Measurements from ENCODE around the gene VPS26A. TPM values are rescaled to one million over a fixed set of nuclear protein-coding genes. Genes with fewer than 3 reads are reported as not detected.
A peak's percentile ranks its signal among the peaks of the same experiment; 100 is the strongest.

Gene VPS26A
- total RNA-seq, 1 experiment from 2014 or later: 37.4 TPM

GRCh38 chr10:69086001-69086509 is 37.9 kb upstream of the VPS26A start:
- ATAC-seq (peak; percentile 79), DNase-seq (ENCODE audit: low spot score) (no peak)
- TF ChIP-seq RORB (CRISPR knock-in tag; IDR thresholded peaks at IDR 0.05) (no peak), MAX (CRISPR knock-in tag; IDR thresholded peaks at IDR 0.05) (0 out of 2 replicates have a peak, but pooled peaks have one; percentile 16), ZNF416 (CRISPR knock-in tag; IDR thresholded peaks at IDR 0.05) (no peak), ZNF671 (CRISPR knock-in tag; IDR thresholded peaks at IDR 0.05) (no peak), ZNF121 (CRISPR knock-in tag; IDR thresholded peaks at IDR 0.05) (no peak), ZNF138 (CRISPR knock-in tag; conservative IDR thresholded peaks at IDR 0.05) (no peak), ZSCAN18 (CRISPR knock-in tag; IDR thresholded peaks at IDR 0.05) (no peak)
- TF ChIP-seq, protein P1, sequence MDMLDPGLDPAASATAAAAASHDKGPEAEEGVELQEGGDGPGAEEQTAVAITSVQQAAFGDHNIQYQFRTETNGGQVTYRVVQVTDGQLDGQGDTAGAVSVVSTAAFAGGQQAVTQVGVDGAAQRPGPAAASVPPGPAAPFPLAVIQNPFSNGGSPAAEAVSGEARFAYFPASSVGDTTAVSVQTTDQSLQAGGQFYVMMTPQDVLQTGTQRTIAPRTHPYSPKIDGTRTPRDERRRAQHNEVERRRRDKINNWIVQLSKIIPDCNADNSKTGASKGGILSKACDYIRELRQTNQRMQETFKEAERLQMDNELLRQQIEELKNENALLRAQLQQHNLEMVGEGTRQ (CRISPR knock-in tag; IDR thresholded peaks at IDR 0.05): no peak
- TF ChIP-seq, protein P2, sequence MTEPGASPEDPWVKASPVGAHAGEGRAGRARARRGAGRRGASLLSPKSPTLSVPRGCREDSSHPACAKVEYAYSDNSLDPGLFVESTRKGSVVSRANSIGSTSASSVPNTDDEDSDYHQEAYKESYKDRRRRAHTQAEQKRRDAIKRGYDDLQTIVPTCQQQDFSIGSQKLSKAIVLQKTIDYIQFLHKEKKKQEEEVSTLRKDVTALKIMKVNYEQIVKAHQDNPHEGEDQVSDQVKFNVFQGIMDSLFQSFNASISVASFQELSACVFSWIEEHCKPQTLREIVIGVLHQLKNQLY (CRISPR knock-in tag; IDR thresholded peaks at IDR 0.05): no peak
- H3K27me3 Mint-ChIP-seq (ENCODE audit: low read depth): no peaks in the 10 kb centered on the region
- ChIA-PET CTCF (no interaction called here), POLR2A (no interaction called here)
- H3K36me3 Mint-ChIP-seq: no peaks in the 10 kb centered on the region
- no peak overlapping the region for H3K4me3 Mint-ChIP-seq
- peaks cover 18% of the 10 kb centered on the region for H3K4me1 Mint-ChIP-seq
- no peaks in the 10 kb centered on the region for H3K9me3 Mint-ChIP-seq
- H3K27ac Mint-ChIP-seq: peak overlapping the region; percentile 39; the same call in 1 of the 2 replicates

GRCh38 chr10:69087590-69088470 is 36.1 kb upstream of the VPS26A start, which contains the start of gene SRGN:
Gene SRGN (plus strand): TSS chr10:69088103. CDS start chr10:69088158, 55 bp downstream.
- ATAC-seq (no peak), DNase-seq (ENCODE audit: low spot score) (no peak)
- no peak within 1 kb of the TSS for H3K4me3 Mint-ChIP-seq
- H3K4me1 Mint-ChIP-seq: peaks cover 18% of the 10 kb centered on the region
- no peaks in the 10 kb centered on the region for H3K36me3 Mint-ChIP-seq
- H3K27me3 Mint-ChIP-seq (ENCODE audit: low read depth): no peaks in the 10 kb centered on the region
- CTCF ChIA-PET: interaction anchor here (1.3 kb wide), 1 partner anchor 83 kb away, joined by 4 read pairs; no protein-coding TSS in a partner anchor
- H3K9me3 Mint-ChIP-seq: no peaks in the 10 kb centered on the region
- no peak for TF ChIP-seq TEAD4 (CRISPR knock-in tag; IDR thresholded peaks at IDR 0.05)
- TF ChIP-seq, protein P3, sequence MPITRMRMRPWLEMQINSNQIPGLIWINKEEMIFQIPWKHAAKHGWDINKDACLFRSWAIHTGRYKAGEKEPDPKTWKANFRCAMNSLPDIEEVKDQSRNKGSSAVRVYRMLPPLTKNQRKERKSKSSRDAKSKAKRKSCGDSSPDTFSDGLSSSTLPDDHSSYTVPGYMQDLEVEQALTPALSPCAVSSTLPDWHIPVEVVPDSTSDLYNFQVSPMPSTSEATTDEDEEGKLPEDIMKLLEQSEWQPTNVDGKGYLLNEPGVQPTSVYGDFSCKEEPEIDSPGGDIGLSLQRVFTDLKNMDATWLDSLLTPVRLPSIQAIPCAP (CRISPR knock-in tag; IDR thresholded peaks at IDR 0.05): no peak
- H3K27ac Mint-ChIP-seq: no peak within 1 kb of the TSS
- POLR2A ChIA-PET: interaction anchor here (0.7 kb wide), 1 partner anchor 36 kb away, joined by 5 read pairs; no protein-coding TSS in a partner anchor

GRCh38 chr10:69088471-69088769 is 35.6 kb upstream of the VPS26A start:
- peaks cover 18% of the 10 kb centered on the region for H3K4me1 Mint-ChIP-seq
- DNase-seq (ENCODE audit: low spot score): no peak
- no peaks in the 10 kb centered on the region for H3K27me3 Mint-ChIP-seq (ENCODE audit: low read depth)
- no peaks in the 10 kb centered on the region for H3K9me3 Mint-ChIP-seq
- H3K27ac Mint-ChIP-seq: no peak overlapping the region
- no peak for TF ChIP-seq CTCF (IDR thresholded peaks at IDR 0.05)
- TF ChIP-seq, protein P2 (CRISPR knock-in tag; IDR thresholded peaks at IDR 0.05): no peak
- TF ChIP-seq PREB (CRISPR knock-in tag; IDR thresholded peaks at IDR 0.05; ENCODE audit: borderline replicate concordance): no peak
- TF ChIP-seq NFE2L1 (CRISPR knock-in tag; IDR thresholded peaks at IDR 0.05): no peak
- TF ChIP-seq, protein P4, sequence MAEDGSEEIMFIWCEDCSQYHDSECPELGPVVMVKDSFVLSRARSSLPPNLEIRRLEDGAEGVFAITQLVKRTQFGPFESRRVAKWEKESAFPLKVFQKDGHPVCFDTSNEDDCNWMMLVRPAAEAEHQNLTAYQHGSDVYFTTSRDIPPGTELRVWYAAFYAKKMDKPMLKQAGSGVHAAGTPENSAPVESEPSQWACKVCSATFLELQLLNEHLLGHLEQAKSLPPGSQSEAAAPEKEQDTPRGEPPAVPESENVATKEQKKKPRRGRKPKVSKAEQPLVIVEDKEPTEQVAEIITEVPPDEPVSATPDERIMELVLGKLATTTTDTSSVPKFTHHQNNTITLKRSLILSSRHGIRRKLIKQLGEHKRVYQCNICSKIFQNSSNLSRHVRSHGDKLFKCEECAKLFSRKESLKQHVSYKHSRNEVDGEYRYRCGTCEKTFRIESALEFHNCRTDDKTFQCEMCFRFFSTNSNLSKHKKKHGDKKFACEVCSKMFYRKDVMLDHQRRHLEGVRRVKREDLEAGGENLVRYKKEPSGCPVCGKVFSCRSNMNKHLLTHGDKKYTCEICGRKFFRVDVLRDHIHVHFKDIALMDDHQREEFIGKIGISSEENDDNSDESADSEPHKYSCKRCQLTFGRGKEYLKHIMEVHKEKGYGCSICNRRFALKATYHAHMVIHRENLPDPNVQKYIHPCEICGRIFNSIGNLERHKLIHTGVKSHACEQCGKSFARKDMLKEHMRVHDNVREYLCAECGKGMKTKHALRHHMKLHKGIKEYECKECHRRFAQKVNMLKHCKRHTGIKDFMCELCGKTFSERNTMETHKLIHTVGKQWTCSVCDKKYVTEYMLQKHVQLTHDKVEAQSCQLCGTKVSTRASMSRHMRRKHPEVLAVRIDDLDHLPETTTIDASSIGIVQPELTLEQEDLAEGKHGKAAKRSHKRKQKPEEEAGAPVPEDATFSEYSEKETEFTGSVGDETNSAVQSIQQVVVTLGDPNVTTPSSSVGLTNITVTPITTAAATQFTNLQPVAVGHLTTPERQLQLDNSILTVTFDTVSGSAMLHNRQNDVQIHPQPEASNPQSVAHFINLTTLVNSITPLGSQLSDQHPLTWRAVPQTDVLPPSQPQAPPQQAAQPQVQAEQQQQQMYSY (CRISPR knock-in tag; IDR thresholded peaks at IDR 0.05): no peak
- ATAC-seq: no peak
- ChIA-PET POLR2A (no interaction called here), CTCF (interaction anchor here (1.3 kb wide), 1 partner anchor 84 kb away, joined by 4 read pairs; no protein-coding TSS in a partner anchor)
- no peaks in the 10 kb centered on the region for H3K36me3 Mint-ChIP-seq
- no peak overlapping the region for H3K4me3 Mint-ChIP-seq
